Transverse colon (tissue), 4 donors: Measurements from ENCODE around the gene CABP4. TPM values are rescaled to one million over a fixed set of nuclear protein-coding genes. Genes with fewer than 3 reads are reported as not detected.

Experiments
- DNase-seq: peaks from one replicate; pipeline ENCODE4 v3.0.0-alpha.2; 2019
- H3K27ac ChIP-seq, 4 donors: fragments of 200-600 bp; sonication (generic); 2 replicates each; pipeline ENCODE4 v1.5.1; 2016 to 2018; ENCODE audit warnings: inconsistent platforms in 4 of 4
- H3K27me3 ChIP-seq: fragments of 200-600 bp; sonication (generic); 2 replicates; pipeline ENCODE4 v1.5.1; 2017; ENCODE audit warnings: inconsistent platforms
- H3K36me3 ChIP-seq, 4 donors: fragments of 200-600 bp; sonication (generic); 2 replicates each; pipeline ENCODE4 v1.5.1; 2017 to 2019; ENCODE audit warnings: inconsistent platforms in 4 of 4
- H3K4me1 ChIP-seq, 4 donors: fragments of 200-600 bp; sonication (generic); 2 replicates each; pipeline ENCODE4 v1.5.1; 2017 to 2020; ENCODE audit warnings: inconsistent platforms in 4 of 4
- H3K4me3 ChIP-seq, 4 donors: fragments of 200-600 bp; sonication (generic); 1 replicate in 1 of 4; 2 replicates in 3 of 4; pipeline versions ENCODE4 v1.5.1 to v1.6.1; 2017 to 2019; ENCODE audit warnings: inconsistent platforms in 4 of 4
- H3K9me3 ChIP-seq, 2 donors: fragments of 200-600 bp; sonication (generic); 2 replicates each; pipeline ENCODE4 v1.5.1; 2017 to 2019; ENCODE audit warnings: inconsistent platforms in 2 of 2
- EP300 ChIP-seq: sonication (generic); formaldehyde crosslinking; IDR thresholded peaks from one replicate; pipeline ENCODE4 v1.6.1; 2017; ENCODE audit warnings: antibody characterized with exemption, low read depth
- POLR2A ChIP-seq: fragments of 450-650 bp; IDR thresholded peaks from one replicate; pipeline ENCODE4 v1.6.1; 2016; ENCODE audit warnings: antibody characterized with exemption, mild to moderate bottlenecking, moderate library complexity
- POLR2AphosphoS5 ChIP-seq, 3 donors: sonication (generic); formaldehyde crosslinking; IDR thresholded peaks; one replicate each; pipeline ENCODE4 v1.6.1; 2016; ENCODE audit warnings: antibody characterized with exemption in 3 of 3
- WGBS, 2 donors: methylation state at CpG; one replicate each; pipeline ENCODE4 v1.1.5; 2018; ENCODE audit warnings: low coverage in 1 of 2; 5-methylcytosine and 5-hydroxymethylcytosine counted together
- in situ Hi-C, 4 donors: fragments of 200-750 bp; cut with MboI; loops; one replicate each; pipeline versions ENCODE4 v1.15.0 to v1.15.1; 2017; ENCODE audit warnings: low sequenced_read_pairs in 3 of 4, low pct_ligation_motif_present in 1 of 4, low pct_unique_long_range_greater_than_20kb in 1 of 4
- intact Hi-C: fragments of 100-400 bp; cut with DNase I; formaldehyde crosslinking; loops from one replicate; pipeline ENCODE4 v1.15.1; 2023; ENCODE audit warnings: low total_unique reads
- total RNA-seq, 4 donors: library from RNA; depleted of rRNA; stranded (reverse); fragments of >200 nt; gene quantifications; one replicate each; pipeline ENCODE4 v1.1.0, GENCODE V29; 2016
- TF ChIP-seq, protein P1 (sequence below), 5 experiments: fragments of 200-600 bp in 3 of 5; fragments of 450-650 bp in 2 of 5; sonication (generic) in 3 of 5; IDR thresholded peaks; 1 replicate in 2 of 5; 2 replicates in 3 of 5; pipeline ENCODE4 v1.5.1; 2016 to 2017; ENCODE audit warnings: antibody characterized with exemption in 5 of 5, inconsistent platforms in 3 of 5, mild to moderate bottlenecking in 2 of 5, moderate library complexity in 1 of 5

CABP4 gene
- total RNA-seq, 4 donors from 2014 or later = 1.2 to 2.2 TPM; not detected in 2

DNA sequence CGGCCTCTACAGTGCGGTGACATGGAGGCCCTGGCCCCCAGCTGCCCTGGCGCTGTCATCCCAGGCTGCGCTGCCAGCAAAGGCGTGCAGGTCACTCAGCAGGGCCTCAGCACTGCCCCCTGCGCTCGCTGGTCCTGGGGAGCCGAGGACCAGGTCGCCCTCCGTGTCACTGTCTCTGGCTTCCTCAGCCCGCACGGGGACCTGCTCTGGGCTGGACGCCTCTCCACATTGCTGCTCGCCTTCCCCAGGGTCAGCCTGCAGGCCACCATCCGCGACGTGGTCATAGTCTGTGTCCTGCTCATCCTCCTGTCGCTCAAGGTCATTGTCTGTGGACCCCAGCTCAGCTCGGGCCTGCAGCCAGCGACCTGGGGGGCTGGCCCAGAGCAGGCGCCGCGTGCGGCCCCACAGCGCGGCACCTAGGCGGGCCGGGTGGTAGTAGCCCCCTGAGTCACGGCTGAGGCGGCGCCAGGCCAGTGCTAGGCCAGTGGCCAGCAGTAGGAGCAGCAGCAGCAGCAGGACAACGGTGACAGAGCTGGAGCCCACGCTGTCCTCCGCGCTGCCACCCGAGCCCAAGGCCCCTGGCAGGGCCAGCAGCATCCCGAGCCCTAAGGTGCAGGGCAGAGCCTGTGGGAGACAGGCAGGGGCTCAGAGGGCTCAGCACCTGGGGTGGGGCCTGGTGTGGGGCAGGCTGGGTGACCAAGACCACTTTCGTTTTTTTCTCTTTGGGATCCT lies 19.3 kb upstream of the CABP4 start:
- no peak for DNase-seq
- in situ Hi-C loops = no loop called here
- Histone ChIP-seq H3K4me3 (peak overlapping the region in 1 of 4 donors; percentile 41), H3K4me1 (peaks cover 0 to 24% (median 10%) of the 10 kb centered on the region in 4 donors), H3K9me3 (no peaks in the 10 kb centered on the region), H3K27me3 (no peaks in the 10 kb centered on the region), H3K27ac (peak overlapping the region; percentile 72 to 83 (median 74)), H3K36me3 (peaks cover 0 to 20% (median 7%) of the 10 kb centered on the region in 4 donors)
- TF ChIP-seq POLR2A (peak; percentile 13), POLR2AphosphoS5 (IDR thresholded peaks at IDR 0.05) (peak in 1 of 3 donors; percentile 4), EP300 (no peak)
- TF ChIP-seq, protein P1, sequence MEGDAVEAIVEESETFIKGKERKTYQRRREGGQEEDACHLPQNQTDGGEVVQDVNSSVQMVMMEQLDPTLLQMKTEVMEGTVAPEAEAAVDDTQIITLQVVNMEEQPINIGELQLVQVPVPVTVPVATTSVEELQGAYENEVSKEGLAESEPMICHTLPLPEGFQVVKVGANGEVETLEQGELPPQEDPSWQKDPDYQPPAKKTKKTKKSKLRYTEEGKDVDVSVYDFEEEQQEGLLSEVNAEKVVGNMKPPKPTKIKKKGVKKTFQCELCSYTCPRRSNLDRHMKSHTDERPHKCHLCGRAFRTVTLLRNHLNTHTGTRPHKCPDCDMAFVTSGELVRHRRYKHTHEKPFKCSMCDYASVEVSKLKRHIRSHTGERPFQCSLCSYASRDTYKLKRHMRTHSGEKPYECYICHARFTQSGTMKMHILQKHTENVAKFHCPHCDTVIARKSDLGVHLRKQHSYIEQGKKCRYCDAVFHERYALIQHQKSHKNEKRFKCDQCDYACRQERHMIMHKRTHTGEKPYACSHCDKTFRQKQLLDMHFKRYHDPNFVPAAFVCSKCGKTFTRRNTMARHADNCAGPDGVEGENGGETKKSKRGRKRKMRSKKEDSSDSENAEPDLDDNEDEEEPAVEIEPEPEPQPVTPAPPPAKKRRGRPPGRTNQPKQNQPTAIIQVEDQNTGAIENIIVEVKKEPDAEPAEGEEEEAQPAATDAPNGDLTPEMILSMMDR (IDR thresholded peaks at IDR 0.05) = no peak
- intact Hi-C loops = no loop called here
- 76% methylated on average over 33 of the region's 38 CpGs; no CpG with 5 or more reads in 1 of the 2 donors for WGBS, 2 donors

DNA sequence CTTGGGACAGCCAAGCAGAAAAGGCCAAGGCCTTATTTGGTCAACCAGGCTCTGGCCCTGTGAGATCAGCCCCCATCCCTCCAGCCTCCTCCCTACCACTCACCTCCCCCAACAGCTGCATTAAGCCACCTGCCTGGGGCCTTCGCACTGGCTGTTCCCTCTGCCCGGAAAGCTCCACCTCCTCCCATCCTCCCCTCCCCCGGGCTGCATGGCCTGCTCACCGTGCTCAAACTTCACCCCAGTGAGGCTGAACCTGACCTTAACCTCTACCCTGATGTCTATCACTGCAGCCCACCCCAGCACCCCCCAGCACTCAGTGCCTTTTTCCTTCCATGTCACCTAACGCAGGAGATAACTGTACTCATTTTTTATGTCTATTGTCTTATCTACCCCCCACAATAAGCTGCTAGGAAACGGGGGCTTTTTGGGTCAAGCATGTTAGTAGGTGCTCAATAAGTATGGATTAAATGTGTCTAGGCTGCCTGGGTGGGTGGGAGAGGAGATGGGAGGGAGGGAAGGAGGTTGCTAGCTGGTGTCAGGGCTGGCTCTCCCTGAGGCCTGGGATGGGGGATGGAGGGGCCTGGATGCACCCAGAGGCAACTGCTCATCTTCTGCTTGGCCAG lies 18.6 kb upstream of the CABP4 start:
- Histone ChIP-seq H3K4me1 (peaks cover 0 to 27% (median 12%) of the 10 kb centered on the region in 4 donors), H3K4me3 (peak overlapping the region in 2 of 4 donors; percentile 15 to 41), H3K27ac (peak overlapping the region; percentile 72 to 83 (median 74)), H3K36me3 (peaks cover 0 to 20% (median 5%) of the 10 kb centered on the region in 4 donors), H3K27me3 (no peaks in the 10 kb centered on the region), H3K9me3 (no peaks in the 10 kb centered on the region)
- WGBS, 2 donors = 44 to 45% methylated on average over 6 of the region's 6 CpGs
- peak; percentile 78 for DNase-seq
- TF ChIP-seq POLR2A (no peak), EP300 (no peak), POLR2AphosphoS5 (IDR thresholded peaks at IDR 0.05) (no peak)
- TF ChIP-seq, protein P1 (IDR thresholded peaks at IDR 0.05) = no peak
- in situ Hi-C loops (no loop called here), intact Hi-C loops (no loop called here)

DNA sequence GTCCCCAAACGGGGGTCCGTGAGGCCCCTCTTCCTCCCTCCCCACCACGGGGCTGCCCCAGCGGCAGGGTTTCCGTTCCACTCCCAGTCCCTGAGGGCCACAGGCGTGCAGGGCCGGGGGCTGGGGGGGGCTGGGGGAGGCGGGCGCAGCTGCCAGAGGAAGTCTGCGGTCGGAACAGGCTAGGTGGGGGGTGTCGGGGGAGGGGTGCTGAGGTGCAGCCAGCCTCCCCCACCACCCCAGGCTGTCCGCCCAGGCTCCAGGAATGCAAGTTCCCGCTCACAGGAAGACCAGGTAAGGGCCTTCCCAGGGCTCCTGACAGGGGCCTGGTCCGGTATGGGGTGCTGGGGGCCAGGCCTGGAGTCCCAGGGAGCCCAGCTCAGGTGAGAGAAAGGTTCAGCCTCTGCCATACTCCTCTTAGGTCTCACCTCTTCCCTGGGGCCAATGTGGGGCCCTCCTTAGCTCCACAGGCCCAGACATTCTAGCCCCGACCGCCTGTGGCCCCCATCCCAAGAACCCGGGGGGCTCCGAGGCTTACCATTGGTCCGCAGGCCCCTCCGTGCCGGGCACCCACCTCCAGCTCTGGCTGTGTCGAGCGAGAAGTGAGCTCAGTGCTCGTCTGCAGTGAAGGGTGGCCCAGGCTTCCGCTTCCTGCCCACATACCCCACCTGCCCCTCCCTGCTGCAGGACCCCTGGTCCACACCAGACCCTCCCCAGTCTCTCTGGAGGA lies 17.9 kb upstream of the CABP4 start, which contains the start of gene PTPRCAP:
TSS of gene PTPRCAP (minus strand) at position 601 of the 727 bp plus-strand sequence. CDS start at position 538, 63 bp downstream.
- peaks cover 0 to 15% (median 2%) of the 10 kb centered on the region in 4 donors for H3K36me3 ChIP-seq
- peak within 1 kb of the TSS; percentile 72 to 83 (median 74) for H3K27ac ChIP-seq
- TF ChIP-seq POLR2A (peak; percentile 67), EP300 (no peak), POLR2AphosphoS5 (IDR thresholded peaks at IDR 0.05) (peak in 2 of 3 donors; percentile 40 to 65)
- TF ChIP-seq, protein P1 (IDR thresholded peaks at IDR 0.05) = no peak
- H3K27me3 ChIP-seq = no peaks in the 10 kb centered on the region
- intact Hi-C loops (no loop called here), in situ Hi-C loops (no loop called here)
- no peaks in the 10 kb centered on the region for H3K9me3 ChIP-seq
- 66% methylated on average over 22 of the region's 26 CpGs; no CpG with 5 or more reads in 1 of the 2 donors for WGBS, 2 donors
- peaks cover under 1 to 33% (median 15%) of the 10 kb centered on the region in 4 donors for H3K4me1 ChIP-seq
- peak within 1 kb of the TSS in 3 of 4 donors; percentile 2 to 41 (median 15) for H3K4me3 ChIP-seq
- peak; percentile 78 for DNase-seq

DNA sequence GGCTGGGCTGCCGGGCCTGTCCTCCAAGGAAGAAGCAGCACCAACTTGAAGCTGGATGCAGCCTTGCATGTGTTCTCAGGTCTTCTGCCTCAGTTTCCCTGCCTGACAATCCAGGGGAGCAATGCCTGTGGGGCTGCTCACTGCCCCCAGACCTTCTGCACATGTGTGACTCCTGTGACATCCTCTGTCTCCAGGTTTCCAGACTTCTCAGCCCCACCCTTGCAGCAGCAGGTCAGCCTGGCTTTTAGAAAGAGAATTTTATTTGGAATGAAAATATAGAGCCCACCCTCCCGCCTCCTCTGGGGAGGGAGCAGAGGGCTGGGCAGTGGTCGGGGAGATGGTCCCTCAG lies 17.4 kb upstream of the CABP4 start:
- peaks cover 0 to 10% (median 0%) of the 10 kb centered on the region in 4 donors for H3K36me3 ChIP-seq
- intact Hi-C loops = no loop called here
- no peak for DNase-seq
- in situ Hi-C loops = no loop called here
- H3K27me3 ChIP-seq = no peaks in the 10 kb centered on the region
- H3K9me3 ChIP-seq = no peaks in the 10 kb centered on the region
- peak overlapping the region; percentile 72 to 83 (median 74) for H3K27ac ChIP-seq
- H3K4me1 ChIP-seq = peaks cover 6 to 39% (median 20%) of the 10 kb centered on the region in 4 donors
- 69% methylated on average over 3 of the region's 3 CpGs; no CpG with 5 or more reads in 1 of the 2 donors for WGBS, 2 donors
- TF ChIP-seq, protein P1 (IDR thresholded peaks at IDR 0.05) = no peak
- no peak for TF ChIP-seq POLR2AphosphoS5 (IDR thresholded peaks at IDR 0.05)
- no peak for TF ChIP-seq POLR2A
- TF ChIP-seq EP300 = no peak
- H3K4me3 ChIP-seq = peak overlapping the region in 3 of 4 donors; percentile 2 to 41 (median 15)
